SJSA1 (cell line): ENCODE data around the gene SLC4A8. TPM values are rescaled to one million over a fixed set of nuclear protein-coding genes. Genes with fewer than 3 reads are reported as not detected.

Experiments
- DNase-seq, 2 experiments: peaks; one replicate each; pipeline ENCODE4 v3.0.0-alpha.2; 2015 to 2020; ENCODE audit warnings: low spot score in 2 of 2, low read depth in 1 of 2
- H3K27ac ChIP-seq: fragments of 250-450 bp; sonication (Bioruptor Pico); 2 replicates; pipeline ENCODE4 v1.5.1; 2020; ENCODE audit warnings: mild to moderate bottlenecking, moderate library complexity
- H3K27me3 ChIP-seq: fragments of 250-450 bp; sonication (Bioruptor Pico); replicated peaks from 2 replicates; pipeline ENCODE4 v1.5.1; 2020; ENCODE audit warnings: mild to moderate bottlenecking, moderate library complexity
- H3K36me3 ChIP-seq: fragments of 250-450 bp; sonication (Bioruptor Pico); 2 replicates; pipeline ENCODE4 v1.5.1; 2020; ENCODE audit warnings: mild to moderate bottlenecking
- H3K4me1 ChIP-seq: fragments of 250-450 bp; sonication (Bioruptor Pico); replicated peaks from 2 replicates; pipeline ENCODE4 v1.6.1; 2021; ENCODE audit warnings: mild to moderate bottlenecking
- H3K4me3 ChIP-seq: fragments of 250-450 bp; sonication (Bioruptor Pico); 2 replicates; pipeline ENCODE4 v1.5.1; 2020; ENCODE audit warnings: mild to moderate bottlenecking
- H3K9me3 ChIP-seq: fragments of 250-450 bp; sonication (Bioruptor Pico); replicated peaks from 2 replicates; pipeline ENCODE4 v1.5.1; 2020; ENCODE audit warnings: mild to moderate bottlenecking
- total RNA-seq: library from RNA; depleted of rRNA; stranded (reverse); fragments of >200 nt; shearing (Covaris generic); gene quantifications from 2 replicates; pipeline ENCODE4 v1.2.3, GENCODE V29; 2014

SLC4A8 gene
- total RNA-seq, 1 experiment from 2014 or later = 6.2 TPM

GRCh38 chr12:51390457-51390856, 34.2 kb upstream of the SLC4A8 start:
- Histone ChIP-seq H3K4me3 (peak overlapping the region; percentile 56), H3K27me3 (no peaks in the 10 kb centered on the region), H3K9me3 (peaks cover 4% of the 10 kb centered on the region; the same call in 1 of the 2 replicates), H3K27ac (no peak overlapping the region), H3K4me1 (peaks cover 73% of the 10 kb centered on the region), H3K36me3 (peaks cover 10% of the 10 kb centered on the region)
- DNase-seq = no peak

DNA sequence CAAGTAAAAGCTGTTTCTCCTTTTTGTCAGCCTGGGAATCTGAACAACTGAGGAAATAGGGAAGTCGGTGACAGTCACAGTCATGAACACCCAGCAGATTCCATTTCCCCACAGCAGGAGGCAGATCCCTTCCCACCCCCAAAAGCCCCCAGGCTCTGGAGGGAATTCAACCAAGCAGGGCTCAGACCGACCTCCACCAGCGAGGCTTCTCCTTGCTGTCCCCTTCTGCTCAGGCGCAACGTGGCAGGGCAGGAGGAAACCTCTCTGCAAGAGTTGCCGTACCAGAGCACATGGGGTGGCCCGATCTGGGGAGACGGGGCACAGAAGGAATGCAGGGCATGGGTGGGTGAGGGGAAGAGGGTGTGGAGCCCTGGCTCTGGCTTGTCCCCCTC, 33.7 kb upstream of the SLC4A8 start:
- Histone ChIP-seq H3K4me3 (peak overlapping the region; percentile 56), H3K9me3 (peaks cover 4% of the 10 kb centered on the region; the same call in 1 of the 2 replicates), H3K36me3 (peaks cover 10% of the 10 kb centered on the region), H3K4me1 (peaks cover 78% of the 10 kb centered on the region), H3K27ac (peak overlapping the region; percentile 48), H3K27me3 (no peaks in the 10 kb centered on the region)
- DNase-seq = peak in 1 of 2 experiments; percentile 37

- Histone ChIP-seq H3K27ac (peak within 1 kb of the TSS; percentile 48), H3K4me1 (peaks cover 79% of the 10 kb centered on the region), H3K36me3 (peaks cover 10% of the 10 kb centered on the region), H3K9me3 (peaks cover 4% of the 10 kb centered on the region; the same call in 1 of the 2 replicates), H3K27me3 (no peaks in the 10 kb centered on the region), H3K4me3 (peak within 1 kb of the TSS; percentile 56)
- DNase-seq = peak in 1 of 2 experiments; percentile 40
Observed at GRCh38 chr12:51391283-51392123, 33.1 kb upstream of the SLC4A8 start, which contains the start of gene GALNT6. GALNT6 (minus strand) TSS chr12:51391406; CDS start chr12:51379781, 11,625 bp downstream.

GRCh38 chr12:51392556-51393237, 31.9 kb upstream of the SLC4A8 start:
- no peak for DNase-seq
- peaks cover 10% of the 10 kb centered on the region for H3K36me3 ChIP-seq
- no peak overlapping the region for H3K4me3 ChIP-seq
- peaks cover 4% of the 10 kb centered on the region; the same call in 1 of the 2 replicates for H3K9me3 ChIP-seq
- H3K27me3 ChIP-seq = no peaks in the 10 kb centered on the region
- H3K27ac ChIP-seq = no peak overlapping the region
- peaks cover 79% of the 10 kb centered on the region for H3K4me1 ChIP-seq

DNA sequence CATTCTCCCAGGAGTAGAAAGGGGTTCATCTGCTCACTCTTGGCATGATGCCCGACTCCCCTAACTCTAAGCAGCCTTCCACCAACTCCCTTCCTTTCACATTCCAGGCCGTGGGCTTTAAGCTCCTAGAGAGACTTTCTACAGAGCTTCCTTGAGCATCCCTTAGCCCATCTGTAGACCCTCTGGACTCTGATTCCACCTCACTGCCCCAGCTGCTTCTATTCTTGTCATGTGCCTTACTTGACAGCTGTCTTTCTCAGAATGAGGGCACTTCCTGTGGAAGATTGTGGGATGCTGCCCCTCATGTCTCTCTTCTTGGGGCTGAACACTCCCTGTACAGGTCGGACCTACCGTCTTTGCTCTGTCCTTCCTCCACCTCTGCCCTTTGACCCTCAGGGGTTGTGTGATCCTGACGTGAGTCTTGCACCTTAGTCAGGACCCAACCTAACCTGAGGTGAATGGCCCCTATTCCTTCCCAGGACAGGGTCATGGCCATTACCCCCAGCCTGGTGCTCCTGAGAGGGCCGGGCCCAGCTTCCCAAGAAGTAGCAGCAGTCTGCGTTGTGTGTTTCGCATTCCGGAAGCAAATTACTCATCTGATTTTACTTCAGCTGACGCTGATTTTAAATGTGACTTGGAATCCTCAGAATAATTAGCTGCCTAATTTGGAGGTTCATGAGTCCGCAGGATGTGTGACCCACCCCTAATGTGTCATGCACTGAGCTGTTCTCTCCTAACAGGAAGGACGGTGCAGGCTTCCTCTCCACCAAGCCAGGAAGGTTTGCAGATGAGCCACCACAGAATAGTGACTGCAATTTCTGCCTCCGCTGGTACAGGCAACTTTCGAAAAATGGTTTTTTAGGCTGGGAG, 30.7 kb upstream of the SLC4A8 start:
- H3K4me3 ChIP-seq = no peak overlapping the region
- peak; percentile 68 to 81 for DNase-seq
- H3K9me3 ChIP-seq = no peaks in the 10 kb centered on the region; the same call in 1 of the 2 replicates
- no peaks in the 10 kb centered on the region for H3K27me3 ChIP-seq
- H3K36me3 ChIP-seq = peaks cover 7% of the 10 kb centered on the region
- H3K4me1 ChIP-seq = peaks cover 67% of the 10 kb centered on the region
- peak overlapping the region; percentile 69 for H3K27ac ChIP-seq

GRCh38 chr12:51395283-51396230, 29.1 kb upstream of the SLC4A8 start:
- no peak for DNase-seq
- Histone ChIP-seq H3K27ac (peak overlapping the region; percentile 32; the same call in 1 of the 2 replicates), H3K9me3 (no peaks in the 10 kb centered on the region)

GRCh38 chr12:51397670-51398069, 27.0 kb upstream of the SLC4A8 start:
- H3K4me1 ChIP-seq = peaks cover 45% of the 10 kb centered on the region
- H3K4me3 ChIP-seq = no peak overlapping the region
- H3K27ac ChIP-seq = no peak overlapping the region
- no peak for DNase-seq
- H3K36me3 ChIP-seq = peaks cover 4% of the 10 kb centered on the region; the same call in 1 of the 2 replicates
- H3K9me3 ChIP-seq = no peaks in the 10 kb centered on the region
- H3K27me3 ChIP-seq = no peaks in the 10 kb centered on the region

More at GRCh38 chr12:51395283-51396230, 29.1 kb upstream of the SLC4A8 start:
- Histone ChIP-seq H3K27me3 (no peaks in the 10 kb centered on the region), H3K36me3 (peaks cover 4% of the 10 kb centered on the region; the same call in 1 of the 2 replicates), H3K4me1 (peaks cover 62% of the 10 kb centered on the region), H3K4me3 (no peak overlapping the region)

DNA sequence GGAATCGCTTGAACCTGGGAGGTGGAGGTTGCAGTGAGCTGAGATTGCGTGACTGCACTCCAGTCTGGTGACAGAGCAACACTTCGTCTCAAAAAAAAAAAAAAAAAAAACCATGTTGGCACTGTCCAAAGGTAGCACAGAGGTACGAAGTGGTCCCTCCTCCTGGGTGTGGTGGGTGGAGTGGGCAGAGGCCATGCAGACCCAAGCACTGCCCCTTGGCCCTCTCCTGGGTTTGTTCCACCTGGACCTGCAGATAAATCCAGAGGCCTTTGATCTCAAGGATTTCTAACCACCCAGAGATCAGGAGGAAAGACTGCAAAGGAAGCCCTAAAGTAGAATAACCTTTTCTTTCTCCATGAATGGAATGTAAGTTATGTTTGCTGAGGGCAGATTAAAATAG, 24.7 kb upstream of the SLC4A8 start:
- Histone ChIP-seq H3K4me1 (peaks cover 36% of the 10 kb centered on the region), H3K4me3 (no peak overlapping the region), H3K27me3 (no peaks in the 10 kb centered on the region), H3K36me3 (no peaks in the 10 kb centered on the region), H3K9me3 (no peaks in the 10 kb centered on the region), H3K27ac (peak overlapping the region; percentile 28; the same call in 1 of the 2 replicates)
- peak in 1 of 2 experiments; percentile 27 for DNase-seq

DNA sequence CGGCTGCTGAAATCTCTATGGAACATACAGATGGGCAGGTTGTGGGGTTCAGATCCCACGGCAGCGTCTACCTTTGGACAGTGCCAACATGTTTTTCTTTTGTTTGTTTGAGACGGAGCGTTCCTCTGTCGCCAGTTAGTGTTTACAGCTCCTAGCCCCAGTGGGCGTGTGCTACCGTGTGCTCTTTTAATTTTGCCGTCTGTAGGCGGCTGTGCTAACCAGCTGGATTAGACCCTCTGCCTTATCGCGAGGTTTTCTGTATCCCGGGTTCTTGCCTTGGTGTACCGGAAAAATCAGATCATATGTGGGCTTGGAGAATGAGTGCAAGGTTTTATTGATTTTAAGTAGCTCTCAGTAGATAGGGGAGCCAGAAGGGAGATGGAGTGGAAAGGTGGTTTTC, 23.6 kb upstream of the SLC4A8 start:
- Histone ChIP-seq H3K4me1 (peaks cover 36% of the 10 kb centered on the region), H3K9me3 (no peaks in the 10 kb centered on the region), H3K4me3 (no peak overlapping the region), H3K36me3 (no peaks in the 10 kb centered on the region), H3K27me3 (no peaks in the 10 kb centered on the region), H3K27ac (no peak overlapping the region)
- no peak for DNase-seq

GRCh38 chr12:51401486-51401885, 23.1 kb upstream of the SLC4A8 start:
- H3K36me3 ChIP-seq = peaks cover under 1% of the 10 kb centered on the region; the same call in 1 of the 2 replicates
- no peaks in the 10 kb centered on the region for H3K27me3 ChIP-seq
- peaks cover 41% of the 10 kb centered on the region for H3K4me1 ChIP-seq
- no peak overlapping the region for H3K4me3 ChIP-seq
- H3K9me3 ChIP-seq = no peaks in the 10 kb centered on the region
- no peak for DNase-seq
- no peak overlapping the region for H3K27ac ChIP-seq

- Histone ChIP-seq H3K27me3 (no peaks in the 10 kb centered on the region), H3K27ac (no peak overlapping the region), H3K36me3 (peaks cover 2% of the 10 kb centered on the region; the same call in 1 of the 2 replicates), H3K9me3 (no peaks in the 10 kb centered on the region), H3K4me1 (peaks cover 45% of the 10 kb centered on the region), H3K4me3 (no peak overlapping the region)
- no peak for DNase-seq
Observed at GRCh38 chr12:51401900-51402299, 22.7 kb upstream of the SLC4A8 start.

DNA sequence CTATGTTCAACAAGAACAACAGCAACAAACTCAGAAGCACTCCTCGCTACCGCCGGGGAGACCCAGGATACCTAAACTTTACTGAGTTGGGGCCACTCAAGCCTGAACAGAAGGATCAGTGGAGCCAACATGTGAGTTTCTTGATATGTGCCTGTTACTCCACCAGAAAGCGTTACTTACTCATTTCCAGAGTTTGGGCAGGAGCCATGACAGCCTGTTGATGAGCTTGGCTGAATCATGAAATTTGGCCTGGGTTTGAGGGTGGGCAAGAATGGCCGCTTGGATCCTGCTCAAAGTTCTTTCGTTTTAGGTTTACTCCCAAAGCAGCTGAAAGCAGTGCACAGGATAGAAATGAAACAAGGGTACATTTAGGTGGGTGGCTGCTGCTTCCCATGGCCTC, 21.5 kb upstream of the SLC4A8 start:
- peaks cover 57% of the 10 kb centered on the region for H3K4me1 ChIP-seq
- H3K27me3 ChIP-seq = no peaks in the 10 kb centered on the region
- H3K27ac ChIP-seq = no peak overlapping the region
- H3K36me3 ChIP-seq = peaks cover 2% of the 10 kb centered on the region; the same call in 1 of the 2 replicates
- no peak for DNase-seq
- H3K4me3 ChIP-seq = no peak overlapping the region
- H3K9me3 ChIP-seq = no peaks in the 10 kb centered on the region
